Smooth muscle cell (in vitro differentiated cells): ENCODE measurements around the gene CRABP2. TPM values are rescaled to one million over a fixed set of nuclear protein-coding genes. Genes with fewer than 3 reads are reported as not detected.

Experiments
- DNase-seq: peaks from one replicate; lab custom pipeline; 2025; ENCODE audit not compliant: unreplicated experiment; lab: John Stamatoyannopoulos, UW
- H2AFZ ChIP-seq: fragments of 200-600 bp; sonication (generic); 2 replicates; pipeline ENCODE4 v1.6.0; 2016; ENCODE audit warnings: antibody characterized with exemption, low read depth, mild to moderate bottlenecking
- H3F3A ChIP-seq: fragments of 200-600 bp; sonication (generic); 2 replicates; pipeline ENCODE4 v1.6.0; 2017; ENCODE audit warnings: antibody characterized with exemption, low read depth
- H3K27ac ChIP-seq: fragments of 200-600 bp; sonication (generic); 2 replicates; pipeline ENCODE4 v1.5.1; 2016; ENCODE audit warnings: low read depth, mild to moderate bottlenecking
- H3K27me3 ChIP-seq: fragments of 200-600 bp; sonication (generic); 2 replicates; pipeline ENCODE4 v1.6.1; 2016; ENCODE audit warnings: low read depth, mild to moderate bottlenecking
- H3K36me3 ChIP-seq: fragments of 200-600 bp; sonication (generic); 2 replicates; pipeline ENCODE4 v1.5.1; 2016; ENCODE audit warnings: low read depth
- H3K4me1 ChIP-seq: fragments of 200-600 bp; sonication (generic); 2 replicates; pipeline ENCODE4 v1.5.1; 2016; ENCODE audit warnings: low read depth
- H3K4me2 ChIP-seq: fragments of 200-600 bp; sonication (generic); 2 replicates; pipeline ENCODE4 v1.6.0; 2016; ENCODE audit warnings: mild to moderate bottlenecking
- H3K4me3 ChIP-seq: fragments of 200-600 bp; sonication (generic); 2 replicates; pipeline ENCODE4 v1.5.1; 2016; ENCODE audit warnings: mild to moderate bottlenecking
- H3K79me2 ChIP-seq: fragments of 200-600 bp; sonication (generic); 2 replicates; pipeline ENCODE4 v1.6.0; 2016; ENCODE audit warnings: low read depth, mild to moderate bottlenecking
- H3K9ac ChIP-seq: fragments of 200-600 bp; sonication (generic); 2 replicates; pipeline ENCODE4 v1.6.0; 2016; ENCODE audit warnings: low read depth
- H3K9me3 ChIP-seq: fragments of 200-600 bp; sonication (generic); replicated peaks from 2 replicates; pipeline ENCODE4 v1.5.1; 2016; ENCODE audit warnings: low read depth
- H4K20me1 ChIP-seq: fragments of 200-600 bp; sonication (generic); 2 replicates; pipeline ENCODE4 v1.6.0; 2016; ENCODE audit warnings: low read depth
- WGBS: methylation state at CpG from one replicate; pipeline ENCODE4 v1.1.7; 2016; ENCODE audit warnings: low lambda C conversion rate; 5-methylcytosine and 5-hydroxymethylcytosine counted together
- polyA plus RNA-seq: library from polyadenylated mRNA; unstranded; fragments of >200 nt; fragmentation: Nextera tagmentation; extraction: Ambion mirVana; gene quantifications from 2 replicates; pipeline ENCODE4 v1.2.1, GENCODE V29; 2016
- total RNA-seq: library from RNA; depleted of rRNA; stranded (reverse); fragments of >200 nt; gene quantifications from 2 replicates; pipeline ENCODE4 v1.2.3, GENCODE V29; 2014
- TF ChIP-seq, protein P1 (sequence below): fragments of 200-600 bp; sonication (generic); IDR thresholded peaks from 2 replicates; pipeline ENCODE4 v1.5.1; 2017; ENCODE audit warnings: borderline replicate concordance, mild to moderate bottlenecking, antibody characterized with exemption; ENCODE audit not compliant: insufficient read depth, poor library complexity, severe bottlenecking

The CRABP2 gene
- total and polyA plus RNA-seq, 2 experiments from 2014 or later: 86.6 to 145 TPM

DNA sequence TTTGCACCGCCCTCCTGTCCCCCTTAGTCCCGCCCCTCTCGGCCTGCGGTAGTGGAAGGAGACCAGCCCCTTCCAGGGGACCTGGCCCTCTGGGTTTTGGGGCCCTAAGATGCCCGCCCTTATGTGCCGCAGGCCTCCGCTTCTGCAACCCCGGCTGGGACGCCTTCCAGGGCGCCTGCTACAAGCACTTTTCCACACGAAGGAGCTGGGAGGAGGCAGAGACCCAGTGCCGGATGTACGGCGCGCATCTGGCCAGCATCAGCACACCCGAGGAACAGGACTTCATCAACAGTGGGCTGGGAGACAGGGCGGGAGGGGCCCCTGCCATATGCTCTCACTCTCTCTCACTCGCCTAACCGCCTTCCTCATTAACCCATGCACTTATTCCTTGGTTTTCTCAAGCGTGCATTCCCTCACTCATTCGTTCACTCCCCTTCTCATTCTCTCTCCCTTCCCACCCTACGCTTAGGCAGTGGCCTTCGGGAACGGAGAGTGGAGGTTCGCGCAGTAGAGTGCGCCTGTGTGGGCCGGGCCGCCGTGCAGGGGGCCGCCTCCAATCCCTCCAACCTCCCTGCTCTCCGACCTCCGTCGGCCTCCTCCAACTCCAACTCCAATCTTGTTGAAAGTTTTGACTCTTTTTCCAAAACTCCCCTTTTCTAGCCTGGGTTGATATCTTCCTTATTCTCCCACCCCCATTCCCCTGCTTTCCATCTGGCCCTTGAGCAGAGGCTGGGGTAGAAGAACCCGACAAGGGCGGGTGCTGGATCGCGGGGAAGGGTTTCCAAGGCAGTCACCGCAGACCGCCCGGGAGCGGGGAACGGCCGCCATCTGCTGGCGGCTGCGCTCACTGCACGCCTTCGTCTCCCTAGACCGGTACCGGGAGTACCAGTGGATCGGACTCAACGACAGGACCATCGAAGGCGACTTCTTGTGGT, 48.3 kb downstream of the CRABP2 start:
- peaks cover 5% of the 10 kb centered on the region for H4K20me1 ChIP-seq
- no peak overlapping the region for H3K27ac ChIP-seq
- H3K36me3 ChIP-seq: no peaks in the 10 kb centered on the region
- WGBS: 4% methylated on average over 54 of the region's 54 CpGs
- peak overlapping the region; percentile 40 for H3K4me3 ChIP-seq
- no peaks in the 10 kb centered on the region for H3K79me2 ChIP-seq
- DNase-seq: peak; percentile 48
- TF ChIP-seq, protein P1, sequence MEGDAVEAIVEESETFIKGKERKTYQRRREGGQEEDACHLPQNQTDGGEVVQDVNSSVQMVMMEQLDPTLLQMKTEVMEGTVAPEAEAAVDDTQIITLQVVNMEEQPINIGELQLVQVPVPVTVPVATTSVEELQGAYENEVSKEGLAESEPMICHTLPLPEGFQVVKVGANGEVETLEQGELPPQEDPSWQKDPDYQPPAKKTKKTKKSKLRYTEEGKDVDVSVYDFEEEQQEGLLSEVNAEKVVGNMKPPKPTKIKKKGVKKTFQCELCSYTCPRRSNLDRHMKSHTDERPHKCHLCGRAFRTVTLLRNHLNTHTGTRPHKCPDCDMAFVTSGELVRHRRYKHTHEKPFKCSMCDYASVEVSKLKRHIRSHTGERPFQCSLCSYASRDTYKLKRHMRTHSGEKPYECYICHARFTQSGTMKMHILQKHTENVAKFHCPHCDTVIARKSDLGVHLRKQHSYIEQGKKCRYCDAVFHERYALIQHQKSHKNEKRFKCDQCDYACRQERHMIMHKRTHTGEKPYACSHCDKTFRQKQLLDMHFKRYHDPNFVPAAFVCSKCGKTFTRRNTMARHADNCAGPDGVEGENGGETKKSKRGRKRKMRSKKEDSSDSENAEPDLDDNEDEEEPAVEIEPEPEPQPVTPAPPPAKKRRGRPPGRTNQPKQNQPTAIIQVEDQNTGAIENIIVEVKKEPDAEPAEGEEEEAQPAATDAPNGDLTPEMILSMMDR: peak; percentile 98
- peaks cover 20% of the 10 kb centered on the region for H3F3A ChIP-seq
- H3K4me1 ChIP-seq: peaks cover 24% of the 10 kb centered on the region
- H2AFZ ChIP-seq: no peak overlapping the region
- H3K4me2 ChIP-seq: peak overlapping the region; percentile 81
- no peaks in the 10 kb centered on the region for H3K9me3 ChIP-seq
- peaks cover 31% of the 10 kb centered on the region for H3K27me3 ChIP-seq
- no peak overlapping the region for H3K9ac ChIP-seq

- H4K20me1 ChIP-seq: peaks cover 7% of the 10 kb centered on the region
- H3K27me3 ChIP-seq: peaks cover 35% of the 10 kb centered on the region
- H3K36me3 ChIP-seq: no peaks in the 10 kb centered on the region
- no peak overlapping the region for H3K27ac ChIP-seq
- no peak overlapping the region for H3K9ac ChIP-seq
- TF ChIP-seq, protein P1: no peak
- no peak overlapping the region for H3K4me3 ChIP-seq
- no peaks in the 10 kb centered on the region for H3K9me3 ChIP-seq
- peaks cover 16% of the 10 kb centered on the region for H3K4me1 ChIP-seq
- no peak overlapping the region for H3K4me2 ChIP-seq
- no peaks in the 10 kb centered on the region for H3K79me2 ChIP-seq
- 72% methylated on average over 8 of the region's 9 CpGs for WGBS
- peaks cover 14% of the 10 kb centered on the region for H3F3A ChIP-seq
- no peak for DNase-seq
- H2AFZ ChIP-seq: no peak overlapping the region
Observed at GRCh38 chr1:156655904-156656516, 49.4 kb downstream of the CRABP2 start.

GRCh38 chr1:156655151-156655903, 50.1 kb downstream of the CRABP2 start:
- H3K27ac ChIP-seq: no peak overlapping the region
- no peak overlapping the region for H2AFZ ChIP-seq
- H3K79me2 ChIP-seq: no peaks in the 10 kb centered on the region
- H3K9ac ChIP-seq: no peak overlapping the region
- no peak for DNase-seq
- TF ChIP-seq, protein P1: no peak
- peaks cover 7% of the 10 kb centered on the region for H4K20me1 ChIP-seq
- H3K27me3 ChIP-seq: peaks cover 41% of the 10 kb centered on the region
- no peaks in the 10 kb centered on the region for H3K36me3 ChIP-seq
- no peaks in the 10 kb centered on the region for H3K9me3 ChIP-seq
- peaks cover 8% of the 10 kb centered on the region for H3F3A ChIP-seq
- WGBS: 71% methylated on average over 2 of the region's 2 CpGs
- no peak overlapping the region for H3K4me3 ChIP-seq
- peaks cover 9% of the 10 kb centered on the region for H3K4me1 ChIP-seq
- no peak overlapping the region for H3K4me2 ChIP-seq
